ENCODE measurements around the gene IL34.
A peak's percentile ranks its signal among the peaks of the same experiment; 100 is the strongest.

Gene IL34

GRCh38 chr16:70649300-70649699 lies 2.9 kb downstream of the IL34 start:
- no peaks in the 10 kb centered on the region for H3K36me3 ChIP-seq
- H3K4me1 ChIP-seq = peaks cover 12% of the 10 kb centered on the region
- no peak for DNase-seq
- TF ChIP-seq CTCF (IDR thresholded peaks at IDR 0.05; ENCODE audit: low read depth, low read length) = no peak
- no peak overlapping the region for H3K4me3 ChIP-seq (ENCODE audit: low read depth, low read length)
- no peaks in the 10 kb centered on the region for H3K27me3 ChIP-seq
- H3K9me3 ChIP-seq = no peaks in the 10 kb centered on the region

GRCh38 chr16:70650216-70650615 lies 3.9 kb downstream of the IL34 start:
- Histone ChIP-seq H3K4me1 (peaks cover 14% of the 10 kb centered on the region), H3K4me3 (ENCODE audit: low read depth, low read length) (no peak overlapping the region), H3K27me3 (no peaks in the 10 kb centered on the region), H3K9me3 (no peaks in the 10 kb centered on the region), H3K36me3 (no peaks in the 10 kb centered on the region)
- TF ChIP-seq CTCF (IDR thresholded peaks at IDR 0.05; ENCODE audit: low read depth, low read length) = no peak
- DNase-seq = no peak

- H3K4me3 ChIP-seq (ENCODE audit: low read depth, low read length) = no peak overlapping the region
- no peaks in the 10 kb centered on the region for H3K27me3 ChIP-seq
- no peaks in the 10 kb centered on the region for H3K36me3 ChIP-seq
- H3K9me3 ChIP-seq = no peaks in the 10 kb centered on the region
- no peak for DNase-seq
- TF ChIP-seq CTCF (IDR thresholded peaks at IDR 0.05; ENCODE audit: low read depth, low read length) = no peak
- H3K4me1 ChIP-seq = peaks cover 14% of the 10 kb centered on the region
Observed at GRCh38 chr16:70651524-70651923, 5.2 kb downstream of the IL34 start.

GRCh38 chr16:70652322-70652721 lies 6.0 kb downstream of the IL34 start:
- DNase-seq = no peak
- TF ChIP-seq CTCF (IDR thresholded peaks at IDR 0.05; ENCODE audit: low read depth, low read length) = no peak
- no peaks in the 10 kb centered on the region for H3K36me3 ChIP-seq

GRCh38 chr16:70653406-70653805 lies 7.0 kb downstream of the IL34 start:
- H3K27me3 ChIP-seq = no peaks in the 10 kb centered on the region
- no peak for TF ChIP-seq CTCF (IDR thresholded peaks at IDR 0.05; ENCODE audit: low read depth, low read length)
- H3K4me3 ChIP-seq (ENCODE audit: low read depth, low read length) = no peak overlapping the region
- H3K9me3 ChIP-seq = no peaks in the 10 kb centered on the region
- DNase-seq = no peak
- no peaks in the 10 kb centered on the region for H3K36me3 ChIP-seq
- H3K4me1 ChIP-seq = peaks cover 5% of the 10 kb centered on the region

More at GRCh38 chr16:70652322-70652721, 6.0 kb downstream of the IL34 start:
- Histone ChIP-seq H3K9me3 (no peaks in the 10 kb centered on the region), H3K27me3 (no peaks in the 10 kb centered on the region), H3K4me1 (peaks cover 8% of the 10 kb centered on the region), H3K4me3 (ENCODE audit: low read depth, low read length) (no peak overlapping the region)

GRCh38 chr16:70653809-70654771 lies 7.7 kb downstream of the IL34 start:
- H3K9me3 ChIP-seq = no peaks in the 10 kb centered on the region
- peak; percentile 81 for DNase-seq
- H3K4me3 ChIP-seq (ENCODE audit: low read depth, low read length) = peak overlapping the region; percentile 51
- no peaks in the 10 kb centered on the region for H3K27me3 ChIP-seq
- peaks cover 5% of the 10 kb centered on the region for H3K4me1 ChIP-seq
- no peaks in the 10 kb centered on the region for H3K36me3 ChIP-seq
- peak; percentile 95 for TF ChIP-seq CTCF (IDR thresholded peaks at IDR 0.05; ENCODE audit: low read depth, low read length)

Data from BE2C (cell line).